ENCODE data around the gene DYNC1LI1.

DNA sequence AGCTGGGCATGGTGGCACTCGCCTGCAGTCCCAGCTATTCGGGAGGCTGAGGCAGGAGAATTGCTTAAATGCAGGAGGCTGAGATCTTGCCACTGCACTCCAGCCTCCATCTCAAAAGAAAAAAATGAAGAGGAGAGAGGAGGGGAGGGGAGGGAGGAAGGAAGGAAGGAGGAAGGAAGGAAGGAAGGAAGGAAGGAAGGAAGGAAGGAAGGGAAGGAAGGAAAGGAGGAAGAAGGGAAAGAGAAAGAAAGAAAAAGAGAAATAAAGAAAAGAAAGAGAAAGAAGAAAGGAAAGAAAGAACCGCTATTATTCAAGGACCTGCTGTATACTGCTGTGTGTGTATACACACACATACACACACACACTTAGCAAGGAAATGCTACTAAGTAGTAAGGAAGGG, 35.6 kb upstream of the DYNC1LI1 start:
- TF ChIP-seq, protein P1, sequence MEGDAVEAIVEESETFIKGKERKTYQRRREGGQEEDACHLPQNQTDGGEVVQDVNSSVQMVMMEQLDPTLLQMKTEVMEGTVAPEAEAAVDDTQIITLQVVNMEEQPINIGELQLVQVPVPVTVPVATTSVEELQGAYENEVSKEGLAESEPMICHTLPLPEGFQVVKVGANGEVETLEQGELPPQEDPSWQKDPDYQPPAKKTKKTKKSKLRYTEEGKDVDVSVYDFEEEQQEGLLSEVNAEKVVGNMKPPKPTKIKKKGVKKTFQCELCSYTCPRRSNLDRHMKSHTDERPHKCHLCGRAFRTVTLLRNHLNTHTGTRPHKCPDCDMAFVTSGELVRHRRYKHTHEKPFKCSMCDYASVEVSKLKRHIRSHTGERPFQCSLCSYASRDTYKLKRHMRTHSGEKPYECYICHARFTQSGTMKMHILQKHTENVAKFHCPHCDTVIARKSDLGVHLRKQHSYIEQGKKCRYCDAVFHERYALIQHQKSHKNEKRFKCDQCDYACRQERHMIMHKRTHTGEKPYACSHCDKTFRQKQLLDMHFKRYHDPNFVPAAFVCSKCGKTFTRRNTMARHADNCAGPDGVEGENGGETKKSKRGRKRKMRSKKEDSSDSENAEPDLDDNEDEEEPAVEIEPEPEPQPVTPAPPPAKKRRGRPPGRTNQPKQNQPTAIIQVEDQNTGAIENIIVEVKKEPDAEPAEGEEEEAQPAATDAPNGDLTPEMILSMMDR (IDR thresholded peaks at IDR 0.05; ENCODE audit: borderline replicate concordance, extremely low read depth, low read length, poor library complexity, severe bottlenecking) = no peak
- no peak for TF ChIP-seq EZH2 (IDR thresholded peaks at IDR 0.05; ENCODE audit: borderline replicate concordance, low read depth, low read length, severe bottlenecking)
